Choroid plexus epithelial cell (primary cell): ENCODE measurements around the gene RENBP.

Experiments
- DNase-seq: peaks from one replicate; pipeline ENCODE4 v3.0.0-alpha.2; 2010; ENCODE audit warnings: low read depth
- H3K4me3 ChIP-seq: 2 replicates; pipeline ENCODE4 v1.5.1; 2011; ENCODE audit warnings: low read depth, mild to moderate bottlenecking, control low read depth, low read length, moderate library complexity
- CTCF ChIP-seq: conservative IDR thresholded peaks from 2 replicates; pipeline ENCODE4 v1.5.1; 2011; ENCODE audit warnings: low read depth, mild to moderate bottlenecking, control low read depth, inconsistent platforms, low read length, moderate library complexity

Gene RENBP

GRCh38 chrX:153920546-153920945 lies 23.9 kb downstream of the RENBP start:
- DNase-seq: no peak
- TF ChIP-seq CTCF: no peak
- no peak overlapping the region for H3K4me3 ChIP-seq

GRCh38 chrX:153919281-153919680 lies 25.2 kb downstream of the RENBP start:
- no peak for TF ChIP-seq CTCF
- H3K4me3 ChIP-seq: no peak overlapping the region
- DNase-seq: no peak

GRCh38 chrX:153917869-153918268 lies 26.6 kb downstream of the RENBP start:
- TF ChIP-seq CTCF: no peak
- DNase-seq: no peak

GRCh38 chrX:153913701-153914100 lies 30.7 kb downstream of the RENBP start:
- TF ChIP-seq CTCF: no peak
- DNase-seq: no peak
- no peak overlapping the region for H3K4me3 ChIP-seq

More at GRCh38 chrX:153917869-153918268, 26.6 kb downstream of the RENBP start:
- H3K4me3 ChIP-seq: no peak overlapping the region

- no peak for TF ChIP-seq CTCF
- DNase-seq: no peak
- H3K4me3 ChIP-seq: no peak overlapping the region
These were observed 31.2 kb downstream of the RENBP start for GRCh38 chrX:153913211-153913610.

GRCh38 chrX:153911798-153912197 lies 32.6 kb downstream of the RENBP start:
- DNase-seq: no peak
- TF ChIP-seq CTCF: no peak
- no peak overlapping the region for H3K4me3 ChIP-seq

GRCh38 chrX:153910446-153910845 lies 34.0 kb downstream of the RENBP start:
- no peak for TF ChIP-seq CTCF
- H3K4me3 ChIP-seq: no peak overlapping the region
- DNase-seq: no peak
